Tibial artery (tissue), 4 donors: ENCODE results near the gene CDH19.

ENCODE experiments used
- DNase-seq, 2 donors: peaks; one replicate each; pipeline ENCODE4 v3.0.0-alpha.2; 2019
- H3K27ac ChIP-seq, 2 donors: fragments of 200-600 bp; sonication (generic) in 1 of 2; 1 replicate in 1 of 2; 2 replicates in 1 of 2; pipeline ENCODE4 v1.5.1; 2018 to 2019; ENCODE audit warnings: mild to moderate bottlenecking in 1 of 2
- H3K27me3 ChIP-seq, 2 donors: fragments of 200-600 bp; sonication (generic) in 1 of 2; one replicate each; pipeline versions ENCODE4 v1.5.1 to v1.6.0; 2016 to 2019
- H3K36me3 ChIP-seq, 3 donors: fragments of 200-600 bp; sonication (generic) in 2 of 3; one replicate each; pipeline ENCODE4 v1.5.1; 2016 to 2019; ENCODE audit warnings: mild to moderate bottlenecking in 2 of 3
- H3K4me1 ChIP-seq, 4 donors: fragments of 200-600 bp; sonication (generic) in 2 of 4; 1 replicate in 3 of 4; 2 replicates in 1 of 4; pipeline ENCODE4 v1.5.1; 2016 to 2019
- H3K4me3 ChIP-seq, 2 donors: fragments of 200-600 bp; sonication (generic) in 1 of 2; 1 replicate in 1 of 2; 2 replicates in 1 of 2; pipeline ENCODE4 v1.5.1; 2018 to 2019; ENCODE audit warnings: mild to moderate bottlenecking in 2 of 2
- H3K9me3 ChIP-seq, 3 donors: fragments of 200-600 bp; sonication (generic) in 1 of 3; one replicate each; pipeline ENCODE4 v1.5.1; 2016 to 2019
- CTCF ChIP-seq, 2 experiments: fragments of 200-600 bp in 1 of 2; fragments of 450-650 bp in 1 of 2; IDR thresholded peaks; one replicate each; pipeline ENCODE4 v1.5.1; 2017 to 2019; ENCODE audit warnings: antibody characterized with exemption in 2 of 2, mild to moderate bottlenecking in 1 of 2, moderate library complexity in 1 of 2
- intact Hi-C: fragments of 100-400 bp; cut with DNase I; formaldehyde crosslinking; loops from one replicate; pipeline ENCODE4 v1.15.0; 2023; ENCODE audit warnings: low total_unique reads

CDH19 gene

DNA sequence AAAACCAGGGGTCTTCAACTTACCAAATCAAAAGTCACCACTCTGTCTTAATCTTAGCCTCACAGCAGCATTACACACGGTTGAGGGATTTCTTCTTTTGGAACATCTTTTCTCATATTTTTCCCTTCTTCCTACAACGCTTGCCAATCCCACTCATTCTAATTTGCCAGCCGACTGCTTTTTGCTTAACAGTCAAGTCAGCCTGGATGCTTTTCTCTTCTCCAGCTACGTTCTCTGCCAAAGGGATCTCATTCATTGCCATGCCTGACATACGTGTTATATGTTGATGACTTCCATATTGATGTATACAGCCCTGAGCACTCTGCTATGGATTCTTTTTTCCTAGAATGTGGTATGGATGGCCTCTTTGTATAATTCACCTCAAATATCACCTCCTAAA is 37.3 kb downstream of the CDH19 start:
- TF ChIP-seq CTCF (IDR thresholded peaks at IDR 0.05), result no peak
- intact Hi-C loops, result no loop called here
- no peak overlapping the region for H3K4me3 ChIP-seq

GRCh38 chr18:66564236-66564635 is 39.7 kb downstream of the CDH19 start:
- Histone ChIP-seq H3K9me3 (no peaks in the 10 kb centered on the region), H3K4me3 (no peak overlapping the region), H3K36me3 (no peaks in the 10 kb centered on the region), H3K27me3 (no peaks in the 10 kb centered on the region), H3K4me1 (no peaks in the 10 kb centered on the region), H3K27ac (no peak overlapping the region)
- intact Hi-C loops, result no loop called here
- DNase-seq, result no peak
- no peak for TF ChIP-seq CTCF (IDR thresholded peaks at IDR 0.05)

More for the DNA sequence above, 37.3 kb downstream of the CDH19 start:
- no peaks in the 10 kb centered on the region for H3K9me3 ChIP-seq
- no peaks in the 10 kb centered on the region for H3K27me3 ChIP-seq
- no peaks in the 10 kb centered on the region for H3K4me1 ChIP-seq
- no peaks in the 10 kb centered on the region for H3K36me3 ChIP-seq
- DNase-seq, result no peak
- H3K27ac ChIP-seq, result no peak overlapping the region

GRCh38 chr18:66562279-66562678 is 41.6 kb downstream of the CDH19 start:
- intact Hi-C loops, result no loop called here
- Histone ChIP-seq H3K4me1 (no peaks in the 10 kb centered on the region), H3K27me3 (no peaks in the 10 kb centered on the region), H3K4me3 (no peak overlapping the region), H3K27ac (no peak overlapping the region), H3K36me3 (no peaks in the 10 kb centered on the region), H3K9me3 (no peaks in the 10 kb centered on the region)
- no peak for TF ChIP-seq CTCF (IDR thresholded peaks at IDR 0.05)
- DNase-seq, result no peak

DNA sequence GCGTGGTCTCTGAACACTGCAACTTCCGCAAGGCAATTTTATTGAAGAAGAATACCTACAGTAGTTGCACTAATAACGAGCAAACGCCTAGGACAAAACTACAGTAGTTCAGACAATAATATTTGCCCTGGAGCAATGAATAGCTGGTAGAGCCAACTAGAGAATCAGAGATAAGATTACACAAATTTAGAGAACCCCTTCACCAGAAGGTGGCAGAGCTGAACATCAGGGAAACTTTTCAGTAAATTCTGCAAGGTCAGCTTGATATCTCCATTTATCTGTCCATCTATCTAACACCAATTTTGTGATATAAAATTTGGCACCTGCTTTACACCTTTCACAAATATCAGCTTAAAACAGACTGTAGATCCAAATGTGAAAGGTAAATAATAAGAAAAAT is 43.8 kb downstream of the CDH19 start:
- no peaks in the 10 kb centered on the region for H3K4me1 ChIP-seq
- no peak overlapping the region for H3K27ac ChIP-seq
- H3K36me3 ChIP-seq, result no peaks in the 10 kb centered on the region
- H3K27me3 ChIP-seq, result no peaks in the 10 kb centered on the region
- no peak for DNase-seq
- H3K9me3 ChIP-seq, result no peaks in the 10 kb centered on the region
- intact Hi-C loops, result no loop called here
- no peak for TF ChIP-seq CTCF (IDR thresholded peaks at IDR 0.05)
- H3K4me3 ChIP-seq, result no peak overlapping the region

DNA sequence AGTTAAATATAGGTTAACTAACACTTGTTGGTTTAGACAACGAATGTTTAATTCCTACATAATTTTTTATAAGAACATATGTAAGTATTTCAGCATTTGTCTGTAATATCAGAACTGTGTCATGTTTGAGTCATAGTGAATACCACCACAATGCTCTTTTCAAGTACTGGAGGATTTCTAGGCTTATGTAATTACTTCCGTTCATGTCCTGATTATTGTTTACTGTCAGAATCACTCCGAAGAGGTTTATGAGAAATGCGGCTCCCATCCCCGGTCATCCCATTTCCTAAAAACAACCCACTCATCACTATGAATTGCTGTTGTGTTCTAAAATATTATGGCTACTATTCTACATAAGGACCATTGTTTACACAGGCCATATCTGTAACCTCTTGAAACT is 45.1 kb downstream of the CDH19 start:
- no peak for DNase-seq
- no peak overlapping the region for H3K27ac ChIP-seq
- no peaks in the 10 kb centered on the region for H3K27me3 ChIP-seq
- TF ChIP-seq CTCF (IDR thresholded peaks at IDR 0.05), result no peak
- H3K4me3 ChIP-seq, result no peak overlapping the region
- no peaks in the 10 kb centered on the region for H3K36me3 ChIP-seq
- H3K4me1 ChIP-seq, result no peaks in the 10 kb centered on the region
- intact Hi-C loops, result no loop called here
- no peaks in the 10 kb centered on the region for H3K9me3 ChIP-seq

DNA sequence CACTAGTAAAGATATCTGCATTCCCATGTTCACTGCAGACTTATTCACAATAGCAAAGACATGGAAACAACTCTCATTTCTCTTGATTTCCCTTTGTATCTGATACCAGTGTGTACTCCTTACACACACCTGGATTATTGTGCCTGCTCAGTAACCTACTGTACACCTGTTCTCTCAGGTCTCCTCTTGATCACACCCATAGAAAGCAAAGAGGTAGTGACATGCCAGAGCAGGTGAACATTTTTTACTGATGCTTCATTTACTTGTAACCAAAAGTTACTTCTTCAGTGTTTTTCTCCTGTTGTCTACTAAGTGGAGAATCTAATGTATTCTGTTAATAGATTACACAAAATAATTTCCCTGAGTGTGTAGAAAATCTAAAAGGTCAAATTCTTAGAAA is 46.8 kb downstream of the CDH19 start:
- Histone ChIP-seq H3K4me1 (no peaks in the 10 kb centered on the region), H3K27me3 (no peaks in the 10 kb centered on the region), H3K27ac (no peak overlapping the region), H3K36me3 (no peaks in the 10 kb centered on the region), H3K4me3 (no peak overlapping the region), H3K9me3 (no peaks in the 10 kb centered on the region)
- no peak for TF ChIP-seq CTCF (IDR thresholded peaks at IDR 0.05)
- intact Hi-C loops, result no loop called here
- no peak for DNase-seq
